AG04450 (cell line): ENCODE results near the gene CSNK1D. TPM values are rescaled to one million over a fixed set of nuclear protein-coding genes. Genes with fewer than 3 reads are reported as not detected.

Experiments
- CTCF ChIA-PET: fragments of 300-600, 350-600 bp; formaldehyde crosslinking; extraction: SDS; loops from one replicate; lab custom pipeline; 2022; ENCODE audit warnings: antibody characterized with exemption, inconsistent platforms; lab: Charles Lee
- POLR2A ChIA-PET: fragments of 350-600 bp; formaldehyde crosslinking; extraction: SDS; loops from one replicate; lab custom pipeline; 2021; ENCODE audit warnings: antibody characterized with exemption, inconsistent platforms; lab: Yijun Ruan, JAX
- DNase-seq: peaks from one replicate; pipeline ENCODE4 v3.0.0-alpha.2; 2011; ENCODE audit warnings: low read depth, low spot score
- H3K27ac ChIP-seq: one replicate; pipeline ENCODE4 v1.5.1; 2012; ENCODE audit warnings: low read depth, low read length, control low read depth
- H3K27me3 ChIP-seq: one replicate; pipeline ENCODE4 v1.6.0; 2012; ENCODE audit warnings: low read length; ENCODE audit not compliant: control insufficient read depth, insufficient read depth
- H3K4me3 ChIP-seq: 2 replicates; pipeline ENCODE4 v1.5.1; 2011; ENCODE audit warnings: mild to moderate bottlenecking, low read depth, low read length, control low read depth
- H3K9me3 ChIP-seq: 2 replicates; pipeline ENCODE4 v1.5.1; 2012; ENCODE audit warnings: low read length; ENCODE audit not compliant: control insufficient read depth, insufficient read depth
- CTCF ChIP-seq: IDR thresholded peaks from 2 replicates; pipeline ENCODE4 v1.5.1; 2011; ENCODE audit warnings: low read depth, low read length, control low read depth, inconsistent platforms
- polyA minus RNA-seq: library from RNA; depleted of rRNA, polyadenylated mRNA; stranded (reverse); fragments of >200 nt; gene quantifications from 2 replicates; pipeline ENCODE4 v1.2.3, GENCODE V29; 2011; rRNA and poly(A)+ RNA removed
- polyA plus RNA-seq: library from polyadenylated mRNA; depleted of rRNA; stranded (reverse); fragments of >200 nt; gene quantifications from 2 replicates; pipeline ENCODE4 v1.2.3, GENCODE V29; 2011; rRNA removed

CSNK1D gene
- polyA plus RNA-seq (74.4 and 89.9 TPM in 2 replicates), polyA minus RNA-seq (101 and 105 TPM in 2 replicates)

DNA sequence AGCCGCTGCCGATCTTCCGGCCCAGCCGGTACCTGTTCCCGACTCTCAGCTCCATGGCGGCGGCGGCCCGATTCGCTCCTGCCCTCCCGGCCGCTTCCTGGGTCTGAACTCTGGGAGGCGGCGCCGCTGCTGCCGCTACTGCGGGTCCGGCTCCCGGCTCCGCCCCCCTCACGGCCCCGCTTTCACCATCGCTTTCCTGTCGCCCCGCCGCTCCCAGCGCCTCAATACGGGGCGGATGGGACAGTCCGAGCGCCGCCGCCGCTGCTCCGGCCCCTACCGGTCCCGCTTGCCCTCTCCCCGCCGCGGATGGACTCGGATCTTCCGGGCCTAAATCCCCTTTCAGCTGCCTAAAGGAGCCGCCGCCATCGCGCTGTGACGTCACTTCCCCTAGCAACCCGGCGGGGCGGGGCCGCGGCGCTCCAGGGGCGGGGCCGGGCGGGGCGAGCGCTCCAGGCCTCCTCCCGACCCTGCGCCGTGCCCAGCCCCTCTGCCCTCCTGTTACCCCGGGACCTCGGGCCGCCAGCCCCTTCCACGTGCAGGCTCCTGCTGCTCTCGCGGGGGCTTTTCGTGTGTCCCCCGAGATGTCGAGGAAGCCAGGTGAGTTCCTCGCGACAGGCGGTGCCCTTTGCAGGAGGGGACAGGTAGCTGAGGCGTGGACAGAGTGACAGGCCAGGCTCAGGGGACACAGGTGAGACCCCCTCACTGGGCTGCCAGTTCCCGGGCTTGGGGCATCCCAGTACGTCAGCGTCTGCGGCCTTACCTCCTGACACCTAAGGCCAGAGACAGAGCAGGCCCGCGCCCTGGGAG lies at the start of gene CSNK1D:
Gene CSNK1D (minus strand): TSS at position 374 of the 807 bp plus-strand sequence. CDS start 319 bp downstream, at position 55.
- no peaks in the 10 kb centered on the region for H3K27me3 ChIP-seq
- no peak for TF ChIP-seq CTCF
- peak; percentile 30 for DNase-seq

GRCh38 chr17:82322526-82323453 lies 49.3 kb upstream of the CSNK1D start:
- peaks cover 25% of the 10 kb centered on the region for H3K9me3 ChIP-seq
- POLR2A ChIA-PET = no interaction called here
- no peak overlapping the region for H3K4me3 ChIP-seq
- no peak for DNase-seq
- CTCF ChIA-PET = no interaction called here
- H3K27ac ChIP-seq = no peak overlapping the region
- H3K27me3 ChIP-seq = peaks cover 11% of the 10 kb centered on the region
- TF ChIP-seq CTCF = no peak

More for the DNA sequence above, at the start of gene CSNK1D:
- POLR2A ChIA-PET = interaction anchor here (0.6 to 1.9 kb wide), 6 partner anchors 10 to 53 kb away, joined by 3 to 12 read pairs (median 4); no protein-coding TSS in a partner anchor
- peak within 1 kb of the TSS; percentile 88 for H3K27ac ChIP-seq
- CTCF ChIA-PET = interaction anchor here (0.6 kb wide), 1 partner anchor 10 kb away, joined by 8 read pairs; no protein-coding TSS in a partner anchor
- no peaks in the 10 kb centered on the region; the same call in 1 of the 2 replicates for H3K9me3 ChIP-seq
- peak within 1 kb of the TSS; percentile 90 for H3K4me3 ChIP-seq

DNA sequence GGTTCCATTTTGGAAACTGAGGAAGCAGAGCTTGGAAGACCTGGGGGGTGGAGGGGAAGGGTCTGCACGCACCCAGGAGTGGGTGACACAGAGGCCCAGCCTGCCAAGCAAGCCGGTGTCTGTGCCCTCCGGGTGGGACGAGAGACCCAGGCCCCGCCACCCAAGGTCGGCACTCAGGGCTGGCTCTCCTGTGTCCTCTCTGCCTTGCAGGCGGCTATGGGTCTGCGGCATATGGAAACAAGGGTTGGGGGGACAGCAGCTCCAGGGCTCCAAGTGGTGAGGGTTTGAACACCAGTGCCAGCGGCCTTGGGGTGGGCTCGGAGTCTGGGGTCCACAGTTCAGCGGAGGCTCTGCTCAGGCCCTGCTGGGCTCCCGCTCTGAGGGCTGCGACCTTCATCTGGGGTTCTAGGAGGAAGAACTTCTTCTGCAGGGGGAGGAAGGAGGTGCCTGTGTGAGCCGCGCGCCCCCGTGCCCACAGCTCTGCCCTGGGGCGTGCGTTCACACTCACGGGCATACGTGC lies 48.5 kb upstream of the CSNK1D start:
- POLR2A ChIA-PET = no interaction called here
- peaks cover 32% of the 10 kb centered on the region for H3K9me3 ChIP-seq
- peaks cover 9% of the 10 kb centered on the region for H3K27me3 ChIP-seq
- CTCF ChIA-PET = no interaction called here
- no peak overlapping the region for H3K4me3 ChIP-seq
- H3K27ac ChIP-seq = no peak overlapping the region
- no peak for TF ChIP-seq CTCF
- no peak for DNase-seq

- Histone ChIP-seq H3K9me3 (peaks cover 32% of the 10 kb centered on the region), H3K4me3 (no peak overlapping the region), H3K27me3 (peaks cover 14% of the 10 kb centered on the region), H3K27ac (no peak overlapping the region)
- POLR2A ChIA-PET = no interaction called here
- no peak for DNase-seq
- peak; percentile 61 for TF ChIP-seq CTCF
- CTCF ChIA-PET = interaction anchor here (0.6 to 1.0 kb wide), 6 partner anchors 9 to 496 kb away, joined by 3 to 6 read pairs (median 3); no protein-coding TSS in a partner anchor
Measured at GRCh38 chr17:82320956-82321927, 47.7 kb upstream of the CSNK1D start.
